WTC11 (cell line): ENCODE results near the gene PLIN4. TPM values are rescaled to one million over a fixed set of nuclear protein-coding genes. Genes with fewer than 3 reads are reported as not detected.

Source experiments
- ATAC-seq: fragments of 200-7000 bp; cut with Tn5 transposase; 2 replicates; pipeline ENCODE4 v1.10.0; 2021; ENCODE audit warnings: mild to moderate bottlenecking, moderate library complexity
- CTCF ChIA-PET: fragments of 300-600 bp; sonication (Branson Sonifier 250); formaldehyde crosslinking; loops from one replicate; lab custom pipeline; 2021; ENCODE audit warnings: antibody characterized with exemption; lab: Charles Lee
- POLR2A ChIA-PET: fragments of 350-600 bp; sonication (Branson Sonifier 250); formaldehyde crosslinking; loops from one replicate; lab custom pipeline; 2021; ENCODE audit warnings: antibody characterized with exemption; lab: Charles Lee
- DNase-seq: peaks from one replicate; pipeline ENCODE4 v3.0.0; 2021; ENCODE audit warnings: low spot score
- H3K27ac Mint-ChIP-seq: 2 replicates; pipeline ENCODE4 v1.8.0; 2021; ENCODE audit warnings: mixed read lengths
- H3K27me3 Mint-ChIP-seq: 2 replicates; pipeline ENCODE4 v1.8.0; 2021; ENCODE audit warnings: low read depth, mild to moderate bottlenecking, moderate library complexity, mixed read lengths
- H3K36me3 Mint-ChIP-seq: 2 replicates; pipeline ENCODE4 v1.8.0; 2021; ENCODE audit warnings: mixed read lengths
- H3K4me1 Mint-ChIP-seq: 2 replicates; pipeline ENCODE4 v1.8.0; 2022; ENCODE audit warnings: mixed read lengths
- H3K4me3 Mint-ChIP-seq: 2 replicates; pipeline ENCODE4 v1.8.0; 2021; ENCODE audit warnings: mild to moderate bottlenecking, moderate library complexity, mixed read lengths
- H3K9me3 Mint-ChIP-seq: 2 replicates; pipeline ENCODE4 v1.8.0; 2021; ENCODE audit warnings: mixed read lengths
- ATF1 ChIP-seq: sonication (generic); formaldehyde crosslinking; IDR thresholded peaks from 2 replicates; pipeline ENCODE4 v1.8.1; 2023; ENCODE audit warnings: mild to moderate bottlenecking, moderate library complexity, missing genetic modification reagents
- ATF2 ChIP-seq: sonication (generic); formaldehyde crosslinking; IDR thresholded peaks from 2 replicates; pipeline ENCODE4 v1.8.1; 2022; ENCODE audit warnings: low read depth, missing genetic modification reagents, borderline replicate concordance
- CBFB ChIP-seq: sonication (generic); formaldehyde crosslinking; IDR thresholded peaks from 2 replicates; pipeline ENCODE4 v1.8.1; 2022; ENCODE audit warnings: mild to moderate bottlenecking, low read depth, missing genetic modification reagents
- CREB1 ChIP-seq: sonication (generic); formaldehyde crosslinking; IDR thresholded peaks from 2 replicates; pipeline ENCODE4 v1.8.0; 2023; ENCODE audit warnings: mild to moderate bottlenecking, missing genetic modification reagents
- CREM ChIP-seq: sonication (generic); formaldehyde crosslinking; IDR thresholded peaks from 2 replicates; pipeline ENCODE4 v1.8.1; 2022; ENCODE audit warnings: mild to moderate bottlenecking, missing genetic modification reagents, moderate library complexity
- E2F4 ChIP-seq: sonication (generic); formaldehyde crosslinking; IDR thresholded peaks from 2 replicates; pipeline ENCODE4 v1.8.1; 2022; ENCODE audit warnings: low read depth, mild to moderate bottlenecking, moderate library complexity, missing genetic modification reagents, borderline replicate concordance
- FOXJ3 ChIP-seq: sonication (generic); formaldehyde crosslinking; IDR thresholded peaks from 2 replicates; pipeline ENCODE4 v1.9.0; 2021; ENCODE audit warnings: missing genetic modification reagents, mild to moderate bottlenecking, borderline replicate concordance
- FOXK1 ChIP-seq: sonication (generic); formaldehyde crosslinking; IDR thresholded peaks from 2 replicates; pipeline ENCODE4 v1.8.0; 2022; ENCODE audit warnings: mild to moderate bottlenecking, moderate library complexity, missing genetic modification reagents
- IRF1 ChIP-seq: sonication (generic); formaldehyde crosslinking; IDR thresholded peaks from 2 replicates; pipeline ENCODE4 v1.8.0; 2023; ENCODE audit warnings: missing genetic modification reagents
- IRF2 ChIP-seq: sonication (generic); formaldehyde crosslinking; IDR thresholded peaks from 2 replicates; pipeline ENCODE4 v1.8.0; 2022; ENCODE audit warnings: low read depth, missing genetic modification reagents, borderline replicate concordance
- KAT7 ChIP-seq: sonication (generic); formaldehyde crosslinking; IDR thresholded peaks from 2 replicates; pipeline ENCODE4 v1.8.1; 2023; ENCODE audit warnings: missing genetic modification reagents, mild to moderate bottlenecking, borderline replicate concordance
- MXD4 ChIP-seq: fragments of 250-450 bp; sonication (Bioruptor Pico); IDR thresholded peaks from 2 replicates; pipeline ENCODE4 v1.8.0; 2021; ENCODE audit warnings: mild to moderate bottlenecking, moderate library complexity, borderline replicate concordance
- NFYB ChIP-seq: sonication (generic); formaldehyde crosslinking; conservative IDR thresholded peaks from 2 replicates; pipeline ENCODE4 v1.8.0; 2022; ENCODE audit warnings: low read depth, missing genetic modification reagents
- NR1H2 ChIP-seq: sonication (generic); formaldehyde crosslinking; IDR thresholded peaks from 2 replicates; pipeline ENCODE4 v1.9.0; 2021; ENCODE audit warnings: mild to moderate bottlenecking, moderate library complexity, missing genetic modification reagents
- NR2C2 ChIP-seq: sonication (generic); formaldehyde crosslinking; IDR thresholded peaks from 2 replicates; pipeline ENCODE4 v1.8.0; 2022; ENCODE audit warnings: mild to moderate bottlenecking, missing genetic modification reagents
- OVOL2 ChIP-seq: fragments of 250-450 bp; sonication (Bioruptor Pico); IDR thresholded peaks from 2 replicates; pipeline ENCODE4 v1.9.0; 2021; ENCODE audit warnings: mild to moderate bottlenecking, borderline replicate concordance
- PREB ChIP-seq: sonication (generic); formaldehyde crosslinking; IDR thresholded peaks from 2 replicates; pipeline ENCODE4 v1.8.1; 2022; ENCODE audit warnings: mild to moderate bottlenecking, missing genetic modification reagents, moderate library complexity, borderline replicate concordance
- RELA ChIP-seq: sonication (generic); formaldehyde crosslinking; IDR thresholded peaks from 2 replicates; pipeline ENCODE4 v1.8.1; 2022; ENCODE audit warnings: missing genetic modification reagents, mild to moderate bottlenecking, borderline replicate concordance
- SMAD3 ChIP-seq: sonication (generic); formaldehyde crosslinking; IDR thresholded peaks from 2 replicates; pipeline ENCODE4 v1.8.0; 2022; ENCODE audit warnings: missing genetic modification reagents, mild to moderate bottlenecking, borderline replicate concordance
- SMAD4 ChIP-seq: sonication (generic); formaldehyde crosslinking; IDR thresholded peaks from 2 replicates; pipeline ENCODE4 v1.8.0; 2022; ENCODE audit warnings: mild to moderate bottlenecking, missing genetic modification reagents
- TCF7 ChIP-seq: sonication (generic); formaldehyde crosslinking; IDR thresholded peaks from 2 replicates; pipeline ENCODE4 v1.8.0; 2022; ENCODE audit warnings: mild to moderate bottlenecking, low read depth, missing genetic modification reagents, moderate library complexity
- USF1 ChIP-seq: sonication (generic); formaldehyde crosslinking; IDR thresholded peaks from 2 replicates; pipeline ENCODE4 v1.8.0; 2022; ENCODE audit warnings: mild to moderate bottlenecking, missing genetic modification reagents
- ZNF317 ChIP-seq: sonication (generic); formaldehyde crosslinking; IDR thresholded peaks from 2 replicates; pipeline ENCODE4 v1.8.1; 2023; ENCODE audit warnings: low read depth, mild to moderate bottlenecking, moderate library complexity, missing genetic modification reagents, borderline replicate concordance
- ZNF416 ChIP-seq: fragments of 250-450 bp; sonication (Bioruptor Pico); IDR thresholded peaks from 2 replicates; pipeline ENCODE4 v1.9.0; 2021; ENCODE audit warnings: mild to moderate bottlenecking, inconsistent platforms
- ZNF423 ChIP-seq: fragments of 250-450 bp; sonication (Bioruptor Pico); IDR thresholded peaks from 2 replicates; pipeline ENCODE4 v2.1.2; 2022; ENCODE audit warnings: mild to moderate bottlenecking, moderate library complexity
- total RNA-seq: library from RNA; stranded (reverse); gene quantifications from 3 replicates; pipeline ENCODE4 v1.2.3, GENCODE V29; 2021

Gene PLIN4
- total RNA-seq, 1 experiment from 2014 or later, result 0.35 TPM

- no peak for ATAC-seq
- H3K27ac Mint-ChIP-seq, result no peak overlapping the region
- CTCF ChIA-PET, result interaction anchor here (1.9 to 2.4 kb wide), 3 partner anchors 15 to 169 kb away, joined by 6 to 11 read pairs (median 7); no protein-coding TSS in a partner anchor
Measured at GRCh38 chr19:4507804-4508203, 10.5 kb downstream of the PLIN4 start.

GRCh38 chr19:4507150-4507452, 11.2 kb downstream of the PLIN4 start:
- CTCF ChIA-PET, result interaction anchor here (1.9 to 2.4 kb wide), 2 partner anchors 16 to 18 kb away, joined by 7 to 11 read pairs; no protein-coding TSS in a partner anchor
- no peak overlapping the region for H3K4me3 Mint-ChIP-seq
- TF ChIP-seq ATF1 (CRISPR knock-in tag), result no peak
- TF ChIP-seq SMAD4 (CRISPR knock-in tag), result no peak
- no peak for TF ChIP-seq KAT7 (CRISPR knock-in tag)
- no peak for TF ChIP-seq IRF1 (CRISPR knock-in tag)
- no peak for TF ChIP-seq USF1
- no peak for TF ChIP-seq OVOL2
- TF ChIP-seq CBFB (CRISPR knock-in tag), result no peak
- TF ChIP-seq FOXK1 (CRISPR knock-in tag), result no peak
- no peak for TF ChIP-seq NR2C2
- TF ChIP-seq CREM, result no peak
- no peak for TF ChIP-seq NR1H2 (CRISPR knock-in tag)
- TF ChIP-seq PREB, result no peak
- no peak for TF ChIP-seq CREB1 (CRISPR knock-in tag)
- TF ChIP-seq, all 79 proteins: peak for 0
- H3K9me3 Mint-ChIP-seq, result no peaks in the 10 kb centered on the region
- H3K4me1 Mint-ChIP-seq, result no peaks in the 10 kb centered on the region
- H3K27ac Mint-ChIP-seq, result no peak overlapping the region
- ATAC-seq (no peak), DNase-seq (no peak)
- peaks cover 50% of the 10 kb centered on the region for H3K27me3 Mint-ChIP-seq
- POLR2A ChIA-PET, result no interaction called here
- H3K36me3 Mint-ChIP-seq, result peaks cover 10% of the 10 kb centered on the region

More at GRCh38 chr19:4507804-4508203, 10.5 kb downstream of the PLIN4 start:
- H3K36me3 Mint-ChIP-seq, result peaks cover 9% of the 10 kb centered on the region; the same call in 1 of the 2 replicates
- DNase-seq, result no peak
- TF ChIP-seq NFYB (CRISPR knock-in tag), result no peak
- no peak for TF ChIP-seq E2F4
- TF ChIP-seq RELA (CRISPR knock-in tag), result no peak
- no peak for TF ChIP-seq TCF7
- TF ChIP-seq FOXJ3 (CRISPR knock-in tag), result no peak
- no peak for TF ChIP-seq MXD4 (CRISPR knock-in tag)
- TF ChIP-seq CBFB (CRISPR knock-in tag), result no peak
- no peak for TF ChIP-seq IRF1 (CRISPR knock-in tag)
- no peak for TF ChIP-seq IRF2 (CRISPR knock-in tag)
- no peak for TF ChIP-seq SMAD3 (CRISPR knock-in tag)
- TF ChIP-seq ATF2, result no peak
- no peak for TF ChIP-seq ZNF416 (CRISPR knock-in tag)
- TF ChIP-seq ZNF317 (CRISPR knock-in tag), result no peak
- no peak for TF ChIP-seq ZNF423 (CRISPR knock-in tag)
- no peak for TF ChIP-seq USF1
- TF ChIP-seq, all 79 proteins: peak for 0
- Mint-ChIP-seq H3K4me1 (no peaks in the 10 kb centered on the region), H3K27me3 (peaks cover 57% of the 10 kb centered on the region), H3K4me3 (no peak overlapping the region), H3K9me3 (no peaks in the 10 kb centered on the region)
- POLR2A ChIA-PET, result interaction anchor here (1.3 kb wide), 1 partner anchor 27 kb away, joined by 4 read pairs; the partner anchor contains the start of gene PLIN5
